CD14-positive monocyte (primary cell): ENCODE measurements around the gene PREX1. TPM values are rescaled to one million over a fixed set of nuclear protein-coding genes. Genes with fewer than 3 reads are reported as not detected.

Experiments used
- DNase-seq, 3 donors: peaks; one replicate each; pipeline ENCODE4 v3.0.0-alpha.2; 2011 to 2022
- H2AFZ ChIP-seq: 2 replicates; pipeline ENCODE4 v1.6.0; 2012; ENCODE audit warnings: mild to moderate bottlenecking, low read depth, low read length, inconsistent platforms; ENCODE audit not compliant: insufficient read depth, poor library complexity, severe bottlenecking
- H3K27ac ChIP-seq, 2 donors: 1 replicate in 1 of 2; 2 replicates in 1 of 2; pipeline ENCODE4 v1.5.1; 2012 to 2013; ENCODE audit warnings: low read length in 2 of 2, control low read depth in 1 of 2, inconsistent platforms in 1 of 2, low read depth in 1 of 2, mild to moderate bottlenecking in 1 of 2
- H3K27me3 ChIP-seq, 2 donors: one replicate each; pipeline versions ENCODE4 v1.6.0 to v1.6.1; 2011 to 2013; ENCODE audit warnings: low read length in 2 of 2; ENCODE audit not compliant: control insufficient read depth in 2 of 2, insufficient read depth in 2 of 2
- H3K36me3 ChIP-seq, 2 donors: replicated peaks in 1 of 2; 1 replicate in 1 of 2; 2 replicates in 1 of 2; pipeline versions ENCODE4 v1.5.1 to v1.6.1; 2012 to 2013; ENCODE audit warnings: low read length in 2 of 2, control low read depth in 1 of 2, inconsistent platforms in 1 of 2, mild to moderate bottlenecking in 1 of 2; ENCODE audit not compliant: insufficient read depth in 2 of 2, control insufficient read depth in 1 of 2
- H3K4me1 ChIP-seq, 2 donors: 1 replicate in 1 of 2; 2 replicates in 1 of 2; pipeline versions ENCODE4 v1.5.1 to v1.6.1; 2012 to 2013; ENCODE audit warnings: low read length in 2 of 2, control low read depth in 1 of 2, inconsistent platforms in 1 of 2, mild to moderate bottlenecking in 1 of 2, moderate library complexity in 1 of 2; ENCODE audit not compliant: insufficient read depth in 2 of 2, control insufficient read depth in 1 of 2
- H3K4me2 ChIP-seq: replicated peaks from 2 replicates; pipeline ENCODE3; 2012; ENCODE audit warnings: low read length, moderate library complexity, mild to moderate bottlenecking; ENCODE audit not compliant: poor library complexity, severe bottlenecking; ENCODE audit errors: extremely low read depth
- H3K4me3 ChIP-seq, 3 experiments: fragments of 200-600 bp in 1 of 3; sonication (generic) in 1 of 3; replicated peaks in 1 of 3; 1 replicate in 2 of 3; 2 replicates in 1 of 3; pipeline ENCODE4 v1.5.1; 2011 to 2013; ENCODE audit warnings: low read length in 3 of 3, mild to moderate bottlenecking in 3 of 3, control low read depth in 2 of 3, low read depth in 2 of 3, inconsistent platforms in 1 of 3, moderate library complexity in 1 of 3
- H3K79me2 ChIP-seq: 2 replicates; pipeline ENCODE4 v1.6.0; 2012; ENCODE audit warnings: mild to moderate bottlenecking, control low read depth, inconsistent platforms, low read length, moderate library complexity; ENCODE audit not compliant: insufficient read depth
- H3K9ac ChIP-seq: 2 replicates; pipeline ENCODE4 v1.6.0; 2017; ENCODE audit warnings: low read length, mild to moderate bottlenecking; ENCODE audit not compliant: insufficient read depth, poor library complexity, severe bottlenecking
- H3K9me3 ChIP-seq, 2 donors: replicated peaks in 1 of 2; 1 replicate in 1 of 2; 2 replicates in 1 of 2; pipeline versions ENCODE4 v1.5.1 to v1.6.1; 2012 to 2013; ENCODE audit warnings: low read length in 2 of 2, control low read depth in 1 of 2; ENCODE audit not compliant: control insufficient read depth in 1 of 2, insufficient read depth in 1 of 2
- H4K20me1 ChIP-seq: 2 replicates; pipeline ENCODE4 v1.6.0; 2012; ENCODE audit warnings: mild to moderate bottlenecking, low read length, control low read depth, moderate library complexity; ENCODE audit not compliant: insufficient read depth
- H3K27ac Mint-ChIP-seq, 7 donors: one replicate each; pipeline ENCODE4 v1.8.0; 2020; ENCODE audit warnings: mild to moderate bottlenecking in 7 of 7, mixed read lengths in 7 of 7, moderate library complexity in 6 of 7, inconsistent platforms in 2 of 7
- H3K27me3 Mint-ChIP-seq, 3 donors: one replicate each; pipeline ENCODE4 v1.8.0; 2021 to 2022; ENCODE audit warnings: low read depth in 3 of 3, mild to moderate bottlenecking in 3 of 3, mixed read lengths in 3 of 3, moderate library complexity in 3 of 3, inconsistent platforms in 1 of 3
- H3K36me3 Mint-ChIP-seq, 2 donors: one replicate each; pipeline ENCODE4 v1.8.0; 2020; ENCODE audit warnings: mixed read lengths in 2 of 2, inconsistent platforms in 1 of 2, mild to moderate bottlenecking in 1 of 2
- H3K4me1 Mint-ChIP-seq: one replicate; pipeline ENCODE4 v1.8.0; 2020; ENCODE audit warnings: mild to moderate bottlenecking, mixed read lengths
- H3K4me3 Mint-ChIP-seq, 2 donors: one replicate each; pipeline ENCODE4 v1.8.0; 2020; ENCODE audit warnings: mild to moderate bottlenecking in 2 of 2, mixed read lengths in 2 of 2, moderate library complexity in 1 of 2
- H3K9me3 Mint-ChIP-seq, 7 donors: one replicate each; pipeline ENCODE4 v1.8.0; 2020 to 2022; ENCODE audit warnings: mixed read lengths in 7 of 7, mild to moderate bottlenecking in 6 of 7, moderate library complexity in 6 of 7, inconsistent platforms in 2 of 7
- WGBS: methylation state at CpG from one replicate; pipeline ENCODE4 v1.1.5; 2013; ENCODE audit warnings: missing lambda C conversion rate; ENCODE audit not compliant: insufficient coverage; 5-methylcytosine and 5-hydroxymethylcytosine counted together
- intact Hi-C, 2 donors: fragments of 100-400 bp; cut with micrococcal nuclease; formaldehyde crosslinking; loops; one replicate each; pipeline versions ENCODE4 v1.15.0 to v1.15.1; 2023
- polyA plus RNA-seq, 3 donors: library from polyadenylated mRNA; depleted of rRNA in 1 of 3; unstranded in 2 of 3; stranded (reverse) in 1 of 3; fragments of 300-500 nt in 2 of 3; fragments of >200 nt in 1 of 3; fragmentation: Illumina TruSeq in 2 of 3; gene quantifications; 1 replicate in 2 of 3; 2 replicates in 1 of 3; pipeline ENCODE4 v1.2.3, GENCODE V29; 2012 to 2021
- TF ChIP-seq, protein P1 (sequence below): fragments of 200-600 bp; IDR thresholded peaks from one replicate; pipeline ENCODE4 v1.8.0; 2022; ENCODE audit warnings: antibody characterized with exemption, mild to moderate bottlenecking

Gene PREX1
- polyA plus RNA-seq, 3 donors = 24.3 to 114 (median 27.5) TPM

GRCh38 chr20:48634641-48635040, 193.2 kb downstream of the PREX1 start:
- Mint-ChIP-seq H3K4me3 (no peak overlapping the region), H3K4me1 (no peaks in the 10 kb centered on the region), H3K27me3 (peaks cover 0 to 3% (median 0%) of the 10 kb centered on the region in 3 donors), H3K27ac (peak overlapping the region in 2 of 7 donors; percentile 33 to 70), H3K36me3 (peaks cover 81 to 99% of the 10 kb centered on the region in 2 donors), H3K9me3 (peaks cover 0 to 2% (median 0%) of the 10 kb centered on the region in 7 donors)
- no peak for DNase-seq
- peaks cover 100% of the 10 kb centered on the region in 2 donors for H3K36me3 ChIP-seq
- TF ChIP-seq, protein P1, sequence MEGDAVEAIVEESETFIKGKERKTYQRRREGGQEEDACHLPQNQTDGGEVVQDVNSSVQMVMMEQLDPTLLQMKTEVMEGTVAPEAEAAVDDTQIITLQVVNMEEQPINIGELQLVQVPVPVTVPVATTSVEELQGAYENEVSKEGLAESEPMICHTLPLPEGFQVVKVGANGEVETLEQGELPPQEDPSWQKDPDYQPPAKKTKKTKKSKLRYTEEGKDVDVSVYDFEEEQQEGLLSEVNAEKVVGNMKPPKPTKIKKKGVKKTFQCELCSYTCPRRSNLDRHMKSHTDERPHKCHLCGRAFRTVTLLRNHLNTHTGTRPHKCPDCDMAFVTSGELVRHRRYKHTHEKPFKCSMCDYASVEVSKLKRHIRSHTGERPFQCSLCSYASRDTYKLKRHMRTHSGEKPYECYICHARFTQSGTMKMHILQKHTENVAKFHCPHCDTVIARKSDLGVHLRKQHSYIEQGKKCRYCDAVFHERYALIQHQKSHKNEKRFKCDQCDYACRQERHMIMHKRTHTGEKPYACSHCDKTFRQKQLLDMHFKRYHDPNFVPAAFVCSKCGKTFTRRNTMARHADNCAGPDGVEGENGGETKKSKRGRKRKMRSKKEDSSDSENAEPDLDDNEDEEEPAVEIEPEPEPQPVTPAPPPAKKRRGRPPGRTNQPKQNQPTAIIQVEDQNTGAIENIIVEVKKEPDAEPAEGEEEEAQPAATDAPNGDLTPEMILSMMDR = no peak
- H3K9me3 ChIP-seq = no peaks in the 10 kb centered on the region
- no peaks in the 10 kb centered on the region for H3K27me3 ChIP-seq
- H3K4me3 ChIP-seq = no peak overlapping the region
- no peak overlapping the region for H3K27ac ChIP-seq
- H2AFZ ChIP-seq = no peak overlapping the region
- 98% methylated on average over 5 of the region's 7 CpGs for WGBS
- H3K79me2 ChIP-seq = no peaks in the 10 kb centered on the region
- intact Hi-C loops = no loop called here
- no peaks in the 10 kb centered on the region for H3K4me1 ChIP-seq
- no peak overlapping the region for H3K4me2 ChIP-seq
- H4K20me1 ChIP-seq = peaks cover 100% of the 10 kb centered on the region
- H3K9ac ChIP-seq = no peak overlapping the region

GRCh38 chr20:48633620-48634257, 194.1 kb downstream of the PREX1 start:
- Histone ChIP-seq H3K27ac (peak overlapping the region in 1 of 2 donors; percentile 41), H3K4me1 (no peaks in the 10 kb centered on the region), H3K9ac (no peak overlapping the region), H3K4me2 (no peak overlapping the region), H3K4me3 (no peak overlapping the region), H4K20me1 (peaks cover 100% of the 10 kb centered on the region), H2AFZ (no peak overlapping the region), H3K9me3 (no peaks in the 10 kb centered on the region), H3K36me3 (peaks cover 100% of the 10 kb centered on the region in 2 donors), H3K27me3 (no peaks in the 10 kb centered on the region), H3K79me2 (no peaks in the 10 kb centered on the region)
- intact Hi-C loops = no loop called here
- Mint-ChIP-seq H3K27me3 (peaks cover 0 to 3% (median 0%) of the 10 kb centered on the region in 3 donors), H3K36me3 (peaks cover 81 to 99% of the 10 kb centered on the region in 2 donors), H3K4me1 (peaks cover 1% of the 10 kb centered on the region), H3K4me3 (no peak overlapping the region), H3K27ac (peak overlapping the region in 2 of 7 donors; percentile 35 to 44), H3K9me3 (peaks cover 0 to 2% (median 0%) of the 10 kb centered on the region in 7 donors)
- 98% methylated on average over 7 of the region's 9 CpGs for WGBS
- TF ChIP-seq, protein P1 = no peak
- DNase-seq = no peak
